ENCODE results near the gene SLC1A3. TPM values are rescaled to one million over a fixed set of nuclear protein-coding genes. Genes with fewer than 3 reads are reported as not detected.

Gene SLC1A3
- total RNA-seq, 1 donor from 2014 or later: 14.5 TPM

DNA sequence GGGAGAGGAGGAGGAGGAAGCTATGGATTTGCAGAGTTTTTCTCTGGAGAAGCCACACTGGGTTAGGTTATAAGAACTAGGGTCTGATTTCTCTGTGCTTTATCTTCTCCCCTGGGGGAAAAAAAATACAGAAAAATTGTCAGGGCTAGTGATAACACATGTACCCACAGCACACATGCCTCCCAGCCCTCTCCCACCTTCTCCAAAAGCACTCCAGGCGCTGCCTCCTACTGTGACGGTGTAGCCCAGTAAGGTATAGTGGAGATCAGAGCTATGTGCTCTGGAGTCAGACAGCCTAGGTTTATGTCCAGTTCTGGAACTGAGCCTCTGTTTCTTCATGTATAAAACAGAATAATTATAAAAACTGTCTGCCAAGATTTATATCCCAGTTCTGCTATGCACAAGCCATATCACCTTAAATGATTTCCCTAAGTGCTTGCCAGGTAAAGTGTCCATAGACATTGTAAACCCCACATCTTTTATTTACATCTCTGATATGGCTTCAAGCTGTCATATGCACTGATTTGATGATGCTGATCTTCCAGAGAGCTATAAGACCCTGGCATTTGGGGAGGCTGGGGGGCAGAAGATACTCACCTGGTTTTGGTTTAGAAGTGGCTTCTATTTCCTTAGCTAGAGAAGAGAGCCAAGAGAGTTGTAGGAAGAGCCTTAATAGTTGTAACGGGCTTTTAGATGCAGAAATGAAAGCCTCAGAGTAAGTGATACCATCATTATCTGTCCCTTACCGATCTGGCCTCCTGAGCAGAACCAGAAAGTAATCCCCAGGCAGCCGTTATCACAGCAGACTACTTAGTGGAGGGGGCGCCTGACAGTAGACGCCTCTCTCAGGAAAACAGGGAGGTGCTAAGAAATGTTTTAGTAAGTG is 7.6 kb downstream of the SLC1A3 start:
- DNase-seq (ENCODE audit: low spot score, unreplicated experiment): no peak
- peaks cover 6% of the 10 kb centered on the region for H3K36me3 Mint-ChIP-seq (ENCODE audit: insufficient read depth)
- TF ChIP-seq, protein P1, sequence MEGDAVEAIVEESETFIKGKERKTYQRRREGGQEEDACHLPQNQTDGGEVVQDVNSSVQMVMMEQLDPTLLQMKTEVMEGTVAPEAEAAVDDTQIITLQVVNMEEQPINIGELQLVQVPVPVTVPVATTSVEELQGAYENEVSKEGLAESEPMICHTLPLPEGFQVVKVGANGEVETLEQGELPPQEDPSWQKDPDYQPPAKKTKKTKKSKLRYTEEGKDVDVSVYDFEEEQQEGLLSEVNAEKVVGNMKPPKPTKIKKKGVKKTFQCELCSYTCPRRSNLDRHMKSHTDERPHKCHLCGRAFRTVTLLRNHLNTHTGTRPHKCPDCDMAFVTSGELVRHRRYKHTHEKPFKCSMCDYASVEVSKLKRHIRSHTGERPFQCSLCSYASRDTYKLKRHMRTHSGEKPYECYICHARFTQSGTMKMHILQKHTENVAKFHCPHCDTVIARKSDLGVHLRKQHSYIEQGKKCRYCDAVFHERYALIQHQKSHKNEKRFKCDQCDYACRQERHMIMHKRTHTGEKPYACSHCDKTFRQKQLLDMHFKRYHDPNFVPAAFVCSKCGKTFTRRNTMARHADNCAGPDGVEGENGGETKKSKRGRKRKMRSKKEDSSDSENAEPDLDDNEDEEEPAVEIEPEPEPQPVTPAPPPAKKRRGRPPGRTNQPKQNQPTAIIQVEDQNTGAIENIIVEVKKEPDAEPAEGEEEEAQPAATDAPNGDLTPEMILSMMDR (IDR thresholded peaks at IDR 0.05; ENCODE audit: unreplicated experiment): no peak
- H3K27me3 Mint-ChIP-seq: no peaks in the 10 kb centered on the region
- no peaks in the 10 kb centered on the region for H3K9me3 Mint-ChIP-seq (ENCODE audit: low read depth)
- H3K4me1 Mint-ChIP-seq (ENCODE audit: low read depth): peaks cover 41% of the 10 kb centered on the region
- H3K27ac Mint-ChIP-seq: peak overlapping the region; percentile 92
- peak overlapping the region; percentile 62 for H3K4me3 Mint-ChIP-seq (ENCODE audit: low read depth)

DNA sequence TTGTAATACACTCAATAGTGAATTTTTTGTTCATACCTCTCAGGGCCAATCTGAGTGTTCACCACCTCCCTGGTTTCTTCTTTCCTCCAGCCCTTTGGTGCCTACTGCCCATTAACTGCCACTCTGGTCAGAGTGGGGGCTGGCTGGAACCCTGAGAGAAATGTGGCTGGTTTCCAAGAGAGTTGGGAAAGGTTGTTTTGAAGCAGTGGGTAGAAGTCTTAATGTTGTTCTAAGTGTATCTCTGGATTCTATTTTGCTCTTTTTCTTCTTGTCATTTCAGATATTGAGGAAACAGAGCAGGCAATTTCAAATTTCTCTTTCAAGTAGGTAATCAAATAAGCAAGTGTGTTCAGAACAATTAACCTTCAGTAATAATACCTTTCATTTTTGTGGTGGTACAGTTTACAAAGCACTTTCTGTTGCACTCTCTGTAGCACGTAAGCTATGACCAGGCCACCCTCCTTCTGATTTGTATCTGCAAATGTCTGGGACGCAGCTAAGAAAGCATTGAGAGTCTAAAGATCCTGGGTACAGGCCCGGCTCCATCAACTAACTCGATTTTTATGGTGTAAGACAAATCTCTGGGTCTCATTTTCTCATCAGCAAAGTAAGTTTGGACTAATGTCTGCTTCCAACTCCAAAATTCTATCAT is 8.4 kb downstream of the SLC1A3 start:
- H3K27ac Mint-ChIP-seq: no peak overlapping the region
- peaks cover 41% of the 10 kb centered on the region for H3K4me1 Mint-ChIP-seq (ENCODE audit: low read depth)
- H3K27me3 Mint-ChIP-seq: no peaks in the 10 kb centered on the region

GRCh38 chr5:36619012-36619635 is 12.7 kb downstream of the SLC1A3 start:
- H3K4me3 Mint-ChIP-seq (ENCODE audit: low read depth): no peak overlapping the region
- TF ChIP-seq, protein P1 (IDR thresholded peaks at IDR 0.05; ENCODE audit: unreplicated experiment): no peak
- DNase-seq (ENCODE audit: low spot score, unreplicated experiment): no peak
- peaks cover 21% of the 10 kb centered on the region for H3K4me1 Mint-ChIP-seq (ENCODE audit: low read depth)
- H3K36me3 Mint-ChIP-seq (ENCODE audit: insufficient read depth): no peaks in the 10 kb centered on the region
- H3K27me3 Mint-ChIP-seq: no peaks in the 10 kb centered on the region
- H3K27ac Mint-ChIP-seq: no peak overlapping the region
- H3K9me3 Mint-ChIP-seq (ENCODE audit: low read depth): no peaks in the 10 kb centered on the region

More for the DNA sequence above, 8.4 kb downstream of the SLC1A3 start:
- TF ChIP-seq, protein P1 (IDR thresholded peaks at IDR 0.05; ENCODE audit: unreplicated experiment): no peak
- Mint-ChIP-seq H3K9me3 (ENCODE audit: low read depth) (no peaks in the 10 kb centered on the region), H3K36me3 (ENCODE audit: insufficient read depth) (peaks cover 6% of the 10 kb centered on the region), H3K4me3 (ENCODE audit: low read depth) (no peak overlapping the region)
- DNase-seq (ENCODE audit: low spot score, unreplicated experiment): no peak

DNA sequence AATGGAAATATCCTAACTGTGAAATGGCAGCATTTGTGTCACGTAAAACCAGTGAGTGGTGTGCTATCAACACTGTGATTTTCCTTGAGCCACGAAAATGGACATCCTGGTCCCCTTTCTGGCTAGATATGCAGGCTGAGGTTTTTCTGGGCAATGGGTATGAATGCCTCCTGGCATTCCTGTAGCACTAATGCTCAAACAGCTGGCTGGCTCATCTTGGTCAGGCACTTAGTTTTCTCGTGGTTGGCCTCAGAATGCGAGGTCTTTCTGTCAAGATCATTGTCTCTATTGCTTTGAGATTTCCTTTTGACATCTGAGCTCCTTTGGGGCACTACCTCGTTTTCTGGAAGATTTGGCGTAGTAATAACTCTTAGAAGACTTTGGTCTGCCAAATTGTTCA is 15.6 kb downstream of the SLC1A3 start:
- Mint-ChIP-seq H3K9me3 (ENCODE audit: low read depth) (no peaks in the 10 kb centered on the region), H3K27ac (no peak overlapping the region), H3K4me3 (ENCODE audit: low read depth) (no peak overlapping the region), H3K4me1 (ENCODE audit: low read depth) (peaks cover 2% of the 10 kb centered on the region), H3K36me3 (ENCODE audit: insufficient read depth) (no peaks in the 10 kb centered on the region), H3K27me3 (no peaks in the 10 kb centered on the region)
- TF ChIP-seq, protein P1 (IDR thresholded peaks at IDR 0.05; ENCODE audit: unreplicated experiment): no peak
- DNase-seq (ENCODE audit: low spot score, unreplicated experiment): no peak

DNA sequence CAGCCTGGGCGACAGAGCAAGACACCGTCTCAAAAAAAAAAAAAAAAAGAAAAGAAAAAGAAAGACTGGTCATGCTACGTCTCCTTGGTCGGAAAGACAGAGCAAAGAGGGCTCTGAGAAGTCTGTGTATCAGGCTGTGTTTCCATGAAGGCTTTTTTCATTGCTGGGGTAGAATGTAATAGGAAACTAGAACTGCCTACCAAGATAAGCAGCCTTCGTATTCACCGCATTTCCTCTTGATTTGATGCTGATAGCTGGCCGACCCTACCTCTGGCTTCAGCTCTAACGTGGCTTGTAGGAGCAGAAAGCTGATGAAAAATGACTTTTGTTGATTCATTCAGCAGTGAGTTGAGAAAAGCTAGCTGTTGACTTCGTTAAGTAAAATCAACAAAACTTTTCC is 17.4 kb downstream of the SLC1A3 start:
- no peaks in the 10 kb centered on the region for H3K9me3 Mint-ChIP-seq (ENCODE audit: low read depth)
- peaks cover 2% of the 10 kb centered on the region for H3K4me1 Mint-ChIP-seq (ENCODE audit: low read depth)
- no peak for DNase-seq (ENCODE audit: low spot score, unreplicated experiment)
- no peak overlapping the region for H3K27ac Mint-ChIP-seq
- no peaks in the 10 kb centered on the region for H3K27me3 Mint-ChIP-seq
- no peak overlapping the region for H3K4me3 Mint-ChIP-seq (ENCODE audit: low read depth)
- TF ChIP-seq, protein P1 (IDR thresholded peaks at IDR 0.05; ENCODE audit: unreplicated experiment): no peak
- H3K36me3 Mint-ChIP-seq (ENCODE audit: insufficient read depth): no peaks in the 10 kb centered on the region
